Urinary bladder (tissue), 4 donors: ENCODE results near the gene DDR2. TPM values are rescaled to one million over a fixed set of nuclear protein-coding genes. Genes with fewer than 3 reads are reported as not detected.
A peak's percentile ranks its signal among the peaks of the same experiment; 100 is the strongest.

Source experiments
- DNase-seq: peaks from one replicate; pipeline ENCODE4 v3.0.0-alpha.2; 2015; ENCODE audit errors: extremely low spot score
- H3K27ac ChIP-seq: one replicate; pipeline ENCODE4 v1.5.1; 2013; ENCODE audit warnings: low read depth, mild to moderate bottlenecking, moderate library complexity
- H3K36me3 ChIP-seq: one replicate; pipeline ENCODE4 v1.6.1; 2013; ENCODE audit warnings: mild to moderate bottlenecking, moderate library complexity; ENCODE audit not compliant: insufficient read depth
- H3K4me1 ChIP-seq: one replicate; pipeline ENCODE4 v1.6.1; 2013; ENCODE audit warnings: mild to moderate bottlenecking, moderate library complexity; ENCODE audit not compliant: insufficient read depth
- H3K4me3 ChIP-seq: one replicate; pipeline ENCODE4 v1.5.1; 2013; ENCODE audit warnings: low read depth, low read length
- WGBS: extraction: QIAGEN DNeasy Blood & Tissue Kit; methylation state at CpG from one replicate; pipeline ENCODE4 v1.1.7; 2013; 5-methylcytosine and 5-hydroxymethylcytosine counted together
- polyA plus RNA-seq: library from polyadenylated mRNA; stranded (reverse); fragments of 200-250 nt; gene quantifications from one replicate; pipeline ENCODE4 v1.2.3, GENCODE V29; 2013
- total RNA-seq: library from RNA; depleted of rRNA; stranded (reverse); fragments of >200 nt; gene quantifications from one replicate; pipeline ENCODE4 v1.2.3, GENCODE V29; 2014
- donor health status: healthy with polysubstance abuse.
- donor health status: healthy.

Gene DDR2
- total and polyA plus RNA-seq, 2 donors, result 57.9 to 101 TPM

DNA sequence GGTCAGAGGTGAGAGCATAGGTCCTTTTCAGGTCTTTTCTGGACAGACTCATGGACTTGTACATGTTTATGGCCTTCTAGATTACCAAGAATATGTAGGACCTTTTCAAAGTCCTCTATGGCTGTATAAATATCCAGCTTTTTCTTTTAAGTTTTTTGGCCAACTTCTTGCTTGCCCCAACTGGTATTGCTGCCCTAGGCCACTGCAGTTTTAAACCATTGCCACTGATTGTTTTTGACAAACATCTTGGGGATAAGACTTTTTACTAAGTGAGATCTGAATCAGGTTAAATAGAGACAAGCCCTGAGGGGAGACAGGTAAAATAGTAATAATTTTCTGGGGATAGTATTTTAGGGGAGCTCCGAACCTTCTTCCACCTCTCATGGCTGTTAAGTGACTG lies 14.8 kb upstream of the DDR2 start:
- no peak for DNase-seq
- WGBS, result 95% methylated on average over 1 of the region's 1 CpG

DNA sequence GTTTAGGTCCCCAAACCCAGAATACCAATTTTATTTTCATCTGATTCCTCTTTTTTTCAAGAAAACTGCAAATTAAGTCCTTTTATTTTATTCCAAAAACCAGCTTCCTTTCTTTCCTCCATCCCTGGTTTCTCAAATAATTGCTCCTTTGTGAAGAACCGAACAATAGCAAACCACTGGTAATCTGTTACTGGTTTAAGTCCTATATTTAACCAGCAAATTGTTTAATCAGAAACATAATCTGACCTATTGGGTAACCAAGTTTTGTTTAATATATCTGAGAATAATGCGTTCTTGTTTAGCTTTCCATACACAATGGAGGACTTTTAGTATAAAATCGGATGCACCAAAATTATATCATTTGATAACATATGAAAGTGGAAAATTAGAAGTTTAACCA lies 13.2 kb upstream of the DDR2 start:
- DNase-seq, result no peak

More for the DNA sequence above, 14.8 kb upstream of the DDR2 start:
- no peak overlapping the region for H3K4me3 ChIP-seq
- H3K4me1 ChIP-seq, result no peaks in the 10 kb centered on the region
- H3K36me3 ChIP-seq, result no peaks in the 10 kb centered on the region
- no peak overlapping the region for H3K27ac ChIP-seq

DNA sequence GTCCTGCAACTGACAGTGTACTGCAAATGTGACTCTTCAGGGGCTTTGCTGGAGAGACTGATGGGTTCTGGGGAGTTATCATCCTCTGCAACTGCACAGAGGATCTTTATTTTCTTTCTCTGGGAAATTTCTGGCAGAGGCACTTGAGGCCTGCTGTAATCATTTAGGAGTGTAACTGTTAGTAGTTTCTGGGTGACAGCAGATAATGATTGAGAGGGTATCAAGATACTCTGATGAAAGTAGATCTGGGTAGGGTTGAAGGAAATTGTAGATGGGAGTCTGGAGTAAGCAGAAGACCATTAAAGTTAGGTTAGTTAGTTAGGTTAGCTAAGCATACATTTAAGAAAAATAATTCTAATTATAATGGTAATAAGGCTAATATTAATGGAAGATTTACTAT lies 11.0 kb upstream of the DDR2 start:
- Histone ChIP-seq H3K4me1 (no peaks in the 10 kb centered on the region), H3K4me3 (no peak overlapping the region), H3K27ac (no peak overlapping the region), H3K36me3 (no peaks in the 10 kb centered on the region)
- no peak for DNase-seq

More for the DNA sequence above, 13.2 kb upstream of the DDR2 start:
- Histone ChIP-seq H3K4me3 (no peak overlapping the region), H3K4me1 (no peaks in the 10 kb centered on the region), H3K27ac (no peak overlapping the region), H3K36me3 (no peaks in the 10 kb centered on the region)
- WGBS, result 91% methylated on average over 3 of the region's 3 CpGs

DNA sequence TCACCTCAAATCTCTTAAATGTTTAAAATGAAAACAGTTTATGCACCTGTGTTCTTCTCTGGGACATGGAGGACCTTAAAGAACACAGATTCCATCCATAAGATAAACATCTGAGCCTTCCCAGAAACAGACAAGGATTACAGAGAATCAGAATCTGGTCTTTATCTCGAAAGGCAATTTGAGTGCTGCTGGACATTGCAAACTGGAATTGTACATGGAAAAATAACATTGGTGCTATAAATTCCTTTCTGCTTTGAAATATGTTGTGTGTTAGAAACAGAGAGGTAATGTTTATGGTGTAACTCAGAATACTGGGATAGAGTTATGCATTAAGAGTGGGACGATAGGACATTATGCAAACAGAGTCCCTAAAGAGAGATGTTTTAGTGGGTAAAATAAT lies 6.6 kb upstream of the DDR2 start:
- no peaks in the 10 kb centered on the region for H3K36me3 ChIP-seq
- H3K4me1 ChIP-seq, result no peaks in the 10 kb centered on the region
- 37% methylated on average over 2 of the region's 2 CpGs for WGBS
- H3K27ac ChIP-seq, result no peak overlapping the region
- no peak overlapping the region for H3K4me3 ChIP-seq
- DNase-seq, result no peak

DNA sequence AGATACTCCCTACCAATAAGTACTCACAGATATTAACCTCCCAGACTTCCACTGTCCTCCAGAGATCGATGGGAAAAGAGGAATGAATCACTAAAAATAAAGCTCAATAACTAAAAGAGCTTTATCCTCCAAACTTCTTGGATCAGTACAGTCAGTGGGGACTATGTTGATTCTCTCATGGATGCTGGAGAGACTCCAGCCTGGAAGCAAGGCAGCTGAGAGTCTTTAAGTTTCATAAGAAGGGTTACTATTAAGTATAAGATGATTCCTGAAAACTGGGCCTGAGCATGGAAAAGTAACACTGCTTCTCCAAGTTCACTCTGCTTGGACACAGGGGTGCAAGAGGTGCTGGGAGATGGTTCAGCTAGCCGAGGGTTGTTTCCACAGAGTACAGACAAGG lies 6.2 kb upstream of the DDR2 start:
- no peaks in the 10 kb centered on the region for H3K36me3 ChIP-seq
- no peak for DNase-seq
- 15% methylated on average over 2 of the region's 2 CpGs for WGBS
- H3K4me3 ChIP-seq, result no peak overlapping the region
- H3K27ac ChIP-seq, result peak overlapping the region; percentile 60
- no peaks in the 10 kb centered on the region for H3K4me1 ChIP-seq

DNA sequence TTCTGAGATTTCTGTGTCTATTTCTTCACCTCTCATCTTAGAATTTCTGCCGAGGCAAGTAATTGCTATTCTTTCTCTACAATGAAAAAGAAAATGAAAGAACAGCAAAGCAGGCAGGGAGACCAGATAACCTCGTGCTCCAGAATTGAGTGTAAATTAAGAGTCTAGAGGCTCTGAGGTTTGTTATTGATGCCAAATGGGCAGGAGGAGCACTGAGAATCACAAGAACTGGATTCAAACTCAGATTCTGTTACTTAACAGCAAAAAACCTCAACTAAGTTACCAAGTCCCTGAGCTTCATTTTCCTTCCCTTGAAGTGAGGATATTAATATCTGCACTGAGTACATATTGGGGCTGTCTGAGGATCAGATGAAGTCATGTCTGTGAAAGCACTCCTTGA lies 5.5 kb upstream of the DDR2 start:
- WGBS, result 10% methylated on average over 2 of the region's 2 CpGs
- DNase-seq, result no peak
- H3K4me3 ChIP-seq, result no peak overlapping the region
- no peak overlapping the region for H3K27ac ChIP-seq
- no peaks in the 10 kb centered on the region for H3K36me3 ChIP-seq
- H3K4me1 ChIP-seq, result no peaks in the 10 kb centered on the region

DNA sequence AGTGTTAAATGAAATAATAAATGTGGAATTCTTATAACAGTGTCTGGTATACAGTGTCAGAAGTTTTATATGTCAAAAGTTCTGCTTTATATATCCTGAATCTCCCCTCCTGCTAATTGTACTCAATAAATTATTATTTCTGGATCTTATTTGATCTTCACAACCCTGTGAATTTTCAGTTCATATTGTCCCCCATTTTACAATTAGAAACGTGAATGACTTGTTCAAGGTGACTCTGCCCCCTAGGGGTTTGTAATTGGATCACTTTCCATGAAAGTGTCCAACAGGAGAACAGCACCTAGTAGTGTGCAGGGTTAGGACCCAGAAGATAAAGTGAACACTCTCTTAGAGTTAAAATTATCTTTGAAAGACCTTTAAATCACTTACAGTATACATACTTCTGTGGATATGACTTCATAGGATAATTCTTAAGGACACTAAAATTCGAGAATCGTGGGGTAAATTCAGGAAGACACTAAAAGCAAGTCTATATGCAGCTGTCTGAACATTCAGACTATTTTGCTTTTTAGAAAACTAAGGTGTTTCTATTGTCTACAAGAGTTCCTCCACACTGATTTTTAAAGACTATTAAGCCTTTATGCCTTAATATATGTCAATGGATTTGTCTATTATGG lies 4.5 kb upstream of the DDR2 start:
- H3K4me1 ChIP-seq, result no peaks in the 10 kb centered on the region
- H3K4me3 ChIP-seq, result no peak overlapping the region
- DNase-seq, result no peak
- H3K27ac ChIP-seq, result no peak overlapping the region
- 63% methylated on average over 3 of the region's 3 CpGs for WGBS
- no peaks in the 10 kb centered on the region for H3K36me3 ChIP-seq

DNA sequence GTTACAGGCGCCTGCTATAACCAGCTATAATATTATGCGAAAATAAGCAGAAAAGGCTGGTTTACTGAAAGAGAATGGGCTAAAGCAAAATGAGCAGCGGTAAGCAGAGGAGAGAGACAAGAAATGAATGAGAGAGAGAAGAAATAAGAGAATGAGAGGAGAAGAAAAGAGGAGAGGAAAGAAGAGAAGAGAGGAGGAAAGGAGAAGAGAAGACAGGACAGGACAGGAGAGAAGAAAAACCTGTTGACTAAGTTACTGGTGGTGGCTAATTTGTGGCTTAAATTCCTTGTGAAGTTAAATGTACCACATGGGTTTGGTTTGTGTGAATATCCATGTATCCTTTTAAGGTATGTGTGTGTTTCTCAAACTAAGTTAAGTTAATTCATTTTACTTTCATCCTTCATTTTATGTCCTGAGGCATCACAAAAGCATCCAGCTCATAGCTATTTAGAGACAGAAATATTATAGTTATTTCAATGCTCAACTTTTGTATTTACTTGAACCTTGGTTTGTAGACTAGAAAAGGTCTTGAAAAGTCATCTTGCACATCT lies 3.1 kb upstream of the DDR2 start:
- H3K27ac ChIP-seq, result no peak overlapping the region
- H3K4me3 ChIP-seq, result no peak overlapping the region
- 98% methylated on average over 3 of the region's 3 CpGs for WGBS
- DNase-seq, result no peak
- H3K4me1 ChIP-seq, result no peaks in the 10 kb centered on the region
- no peaks in the 10 kb centered on the region for H3K36me3 ChIP-seq

DNA sequence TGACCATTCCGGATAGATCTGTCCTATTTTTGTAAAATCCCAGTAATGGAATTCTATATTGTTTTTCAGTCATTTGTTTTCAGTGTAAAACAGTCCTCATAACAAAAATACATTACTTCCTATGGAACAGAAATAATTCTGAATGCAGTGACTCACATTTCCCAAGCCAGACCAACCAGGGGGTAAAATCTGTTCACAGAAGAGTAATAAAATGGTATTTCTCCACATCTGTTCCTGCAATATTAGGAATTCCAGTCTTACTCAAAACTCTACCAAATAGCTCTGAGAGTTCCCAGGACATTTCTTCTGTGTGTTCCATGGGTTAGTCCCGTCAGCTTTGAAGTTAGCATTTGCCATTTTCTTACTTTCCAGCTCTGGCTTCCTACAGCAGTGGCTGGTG lies 2.6 kb upstream of the DDR2 start:
- no peak overlapping the region for H3K4me3 ChIP-seq
- H3K27ac ChIP-seq, result no peak overlapping the region
- H3K36me3 ChIP-seq, result no peaks in the 10 kb centered on the region
- no peaks in the 10 kb centered on the region for H3K4me1 ChIP-seq
- 85% methylated on average over 2 of the region's 2 CpGs for WGBS
- DNase-seq, result no peak

DNA sequence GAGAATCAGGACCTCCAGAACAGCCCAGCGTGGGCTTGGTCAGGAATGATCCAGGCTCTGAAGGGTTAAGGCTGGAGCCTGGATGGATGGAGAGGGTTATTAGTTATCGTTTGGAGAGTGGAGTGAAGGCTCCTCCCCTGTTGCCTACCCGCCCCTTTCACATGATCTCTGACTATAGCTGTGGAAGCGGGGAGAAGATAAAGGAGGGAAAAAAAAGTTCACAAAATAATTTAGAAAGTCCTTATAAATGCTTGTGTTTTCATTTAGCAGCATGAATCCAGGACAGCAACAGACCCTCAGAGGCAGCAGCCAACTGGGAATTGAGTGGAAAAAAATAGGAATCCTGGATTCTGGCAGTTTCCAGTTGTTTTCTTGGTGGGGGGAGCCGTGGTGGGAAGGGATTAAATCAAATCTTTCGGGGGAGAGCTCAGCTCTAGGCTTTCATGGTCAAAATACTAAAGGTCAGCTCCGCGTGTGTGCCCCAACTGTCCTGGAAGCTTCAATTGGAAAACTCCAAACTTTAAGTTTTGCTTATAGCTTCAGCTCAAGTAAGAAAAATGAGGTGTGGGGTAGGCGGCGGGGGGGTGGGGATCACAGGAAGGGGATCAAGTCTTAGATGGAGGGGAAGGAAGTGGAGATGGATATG lies 595 bp upstream of the DDR2 start:
- H3K4me1 ChIP-seq, result no peaks in the 10 kb centered on the region
- H3K4me3 ChIP-seq, result peak overlapping the region; percentile 46
- peak overlapping the region; percentile 53 for H3K27ac ChIP-seq
- WGBS, result 16% methylated on average over 10 of the region's 10 CpGs
- DNase-seq, result peak; percentile 32
- no peaks in the 10 kb centered on the region for H3K36me3 ChIP-seq

DNA sequence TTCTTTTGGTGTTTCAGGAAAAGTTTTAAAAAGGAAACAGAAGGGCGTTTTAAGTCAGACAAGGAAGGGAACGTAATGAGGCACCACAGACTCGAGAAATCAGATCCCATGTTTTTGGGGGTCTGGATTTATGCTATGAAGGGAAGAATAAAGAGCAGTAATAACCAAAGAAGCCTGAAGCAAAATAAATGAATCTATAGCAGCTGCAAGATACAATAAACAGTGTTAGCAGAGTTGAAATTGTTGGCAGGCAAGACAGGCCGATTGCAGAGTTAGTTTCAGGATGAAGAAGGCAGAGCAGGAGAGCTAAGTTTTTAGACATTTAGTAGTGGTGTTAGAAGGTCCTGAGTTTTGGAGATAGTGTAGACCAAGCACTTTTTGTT lies 425 bp downstream of the DDR2 start:
- Histone ChIP-seq H3K36me3 (no peaks in the 10 kb centered on the region), H3K27ac (peak overlapping the region; percentile 69), H3K4me3 (peak overlapping the region; percentile 46), H3K4me1 (no peaks in the 10 kb centered on the region)
- WGBS, result 13% methylated on average over 4 of the region's 4 CpGs
- DNase-seq, result no peak

DNA sequence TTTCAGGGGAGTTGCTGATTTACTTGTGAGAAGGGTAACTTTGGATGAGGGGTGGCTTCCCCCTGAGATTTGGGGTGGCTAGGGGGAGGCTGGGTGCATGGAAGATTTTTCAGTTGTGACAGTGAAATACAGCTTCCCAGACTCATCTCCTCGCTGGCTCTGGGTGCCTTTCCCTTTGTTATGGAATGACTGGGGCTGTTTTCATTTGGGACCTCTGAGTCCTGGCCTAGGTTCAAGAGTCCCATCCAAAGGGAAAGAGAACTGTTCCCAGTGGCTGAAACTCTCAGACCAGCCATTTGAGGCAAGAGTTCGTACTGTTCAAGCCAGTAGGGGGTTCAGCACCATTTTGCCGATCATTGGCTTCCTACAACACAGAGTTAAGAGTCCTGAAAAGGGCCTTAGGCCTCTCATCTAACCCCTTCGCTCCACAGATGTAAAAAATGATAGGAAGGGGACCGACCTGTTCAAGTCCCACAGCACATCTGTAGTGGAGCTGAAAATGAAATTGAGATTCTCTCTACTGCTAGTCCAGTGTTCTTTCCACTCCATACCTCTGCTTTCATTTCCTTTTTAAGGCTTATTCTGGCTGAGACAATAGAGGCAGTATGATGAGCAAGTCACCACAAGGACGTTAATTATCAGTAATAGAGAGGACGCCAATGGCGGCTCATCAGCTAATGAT lies 958 bp downstream of the DDR2 start:
- no peaks in the 10 kb centered on the region for H3K4me1 ChIP-seq
- H3K36me3 ChIP-seq, result no peaks in the 10 kb centered on the region
- DNase-seq, result no peak
- 28% methylated on average over 8 of the region's 8 CpGs for WGBS
- H3K4me3 ChIP-seq, result peak overlapping the region; percentile 46
- H3K27ac ChIP-seq, result peak overlapping the region; percentile 69

DNA sequence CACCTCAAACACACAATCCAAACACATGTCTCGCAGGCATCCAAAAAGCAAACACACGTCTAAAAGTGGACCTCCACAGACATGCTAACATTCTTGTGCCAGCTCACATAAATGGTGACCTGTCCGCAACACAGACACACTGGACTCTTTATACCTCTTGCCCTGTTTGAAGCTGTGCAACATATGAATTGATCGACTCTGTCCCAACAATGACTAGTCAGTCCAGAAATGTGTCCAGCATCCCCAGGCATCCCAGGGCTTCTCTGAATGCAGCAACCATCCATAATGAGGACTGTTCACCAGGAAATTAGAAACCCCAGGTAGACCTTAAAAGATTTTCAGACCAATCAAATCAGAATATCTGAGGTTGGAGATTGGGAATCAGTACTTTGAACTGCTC lies 3.2 kb downstream of the DDR2 start:
- Histone ChIP-seq H3K4me1 (no peaks in the 10 kb centered on the region), H3K27ac (no peak overlapping the region), H3K36me3 (no peaks in the 10 kb centered on the region), H3K4me3 (no peak overlapping the region)
- DNase-seq, result no peak
- 57% methylated on average over 4 of the region's 4 CpGs for WGBS

DNA sequence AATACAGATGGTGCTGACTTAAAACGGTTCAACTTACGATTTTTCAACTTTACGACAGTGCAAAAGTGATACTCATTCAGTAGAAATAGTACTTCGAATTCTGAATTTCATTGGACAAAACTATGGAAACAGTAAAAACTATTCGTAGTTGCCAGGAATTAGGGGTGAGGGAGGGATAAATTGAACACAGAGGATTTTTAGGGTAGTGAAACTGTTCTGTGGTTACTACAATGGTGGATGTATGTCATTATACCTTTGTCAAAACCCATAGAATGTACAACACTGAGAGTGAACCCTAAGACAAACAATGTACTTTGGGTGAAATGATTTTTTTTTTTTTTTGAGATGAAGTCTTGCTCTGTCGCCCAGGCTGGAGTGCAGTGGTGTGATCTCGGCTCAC lies 7.5 kb downstream of the DDR2 start:
- no peaks in the 10 kb centered on the region for H3K4me1 ChIP-seq
- no peak overlapping the region for H3K4me3 ChIP-seq
- WGBS, result 90% methylated on average over 7 of the region's 7 CpGs
- no peak for DNase-seq
- H3K27ac ChIP-seq, result no peak overlapping the region
- H3K36me3 ChIP-seq, result no peaks in the 10 kb centered on the region
